H1 (cell line): Measurements from ENCODE around the gene CREBZF. TPM values are rescaled to one million over a fixed set of nuclear protein-coding genes. Genes with fewer than 3 reads are reported as not detected.
A peak's percentile ranks its signal among the peaks of the same experiment; 100 is the strongest.

Source experiments
- CTCF ChIA-PET: fragments of 300-600 bp; sonication (Branson Sonifier 250); formaldehyde crosslinking; loops from one replicate; lab custom pipeline; 2021; ENCODE audit not compliant: partially characterized antibody; lab: Charles Lee
- POLR2A ChIA-PET: fragments of 300-600 bp; sonication (Branson Sonifier 250); formaldehyde crosslinking; loops from one replicate; lab custom pipeline; 2021; ENCODE audit warnings: inconsistent platforms; ENCODE audit not compliant: partially characterized antibody; lab: Charles Lee
- DNase-seq, 2 experiments: peaks; one replicate each; pipeline versions ENCODE4 v3.0.0 to v3.0.0-alpha.2; 2010 to 2022; ENCODE audit warnings: low spot score in 2 of 2, low read depth in 1 of 2, mixed read lengths in 1 of 2
- FAIRE-seq: peaks from 2 replicates; lab custom pipeline; 2011; peaks lifted over from hg19 to GRCh38; lab: Jason Lieb, UNC
- H2AFZ ChIP-seq: 2 replicates; pipeline ENCODE4 v1.8.1; 2012; ENCODE audit warnings: low read length, inconsistent platforms
- H2AK5ac ChIP-seq: 2 replicates; pipeline ENCODE4 v1.6.1; 2013; ENCODE audit warnings: low read depth, low read length
- H2BK120ac ChIP-seq: replicated peaks from 2 replicates; pipeline ENCODE3; 2013; ENCODE audit warnings: low read depth, low read length, inconsistent platforms
- H2BK12ac ChIP-seq: 2 replicates; pipeline ENCODE4 v1.6.1; 2013; ENCODE audit warnings: low read depth, low read length
- H2BK15ac ChIP-seq: 2 replicates; pipeline ENCODE4 v1.6.1; 2013; ENCODE audit warnings: low read length
- H2BK20ac ChIP-seq: 2 replicates; pipeline ENCODE4 v1.6.1; 2013; ENCODE audit warnings: low read length
- H2BK5ac ChIP-seq: 2 replicates; pipeline ENCODE4 v1.6.1; 2013; ENCODE audit warnings: low read depth, low read length
- H3K14ac ChIP-seq: 2 replicates; pipeline ENCODE4 v1.6.1; 2013; ENCODE audit warnings: inconsistent platforms; ENCODE audit not compliant: insufficient read length
- H3K18ac ChIP-seq: 2 replicates; pipeline ENCODE4 v1.6.1; 2013; ENCODE audit warnings: low read length; ENCODE audit errors: extremely low read depth
- H3K23ac ChIP-seq: 2 replicates; pipeline ENCODE4 v1.6.1; 2013; ENCODE audit warnings: inconsistent platforms; ENCODE audit not compliant: insufficient read length
- H3K23me2 ChIP-seq: 2 replicates; pipeline ENCODE4 v1.6.1; 2013; ENCODE audit warnings: low read depth, low read length
- H3K27ac ChIP-seq: 2 replicates; pipeline ENCODE4 v1.6.1; 2011; ENCODE audit warnings: low read depth, low read length, inconsistent platforms
- H3K27me3 ChIP-seq, 4 experiments: replicated peaks in 1 of 4; 1 replicate in 1 of 4; 2 replicates in 3 of 4; pipeline versions ENCODE4 v1.6.1 to v1.8.1; 2011 to 2013; ENCODE audit warnings: low read length in 3 of 4, mild to moderate bottlenecking in 3 of 4, inconsistent platforms in 2 of 4, mixed read lengths in 2 of 4, moderate library complexity in 1 of 4; ENCODE audit not compliant: control insufficient read depth in 3 of 4, insufficient read depth in 3 of 4; ENCODE audit errors: extremely low read depth in 1 of 4
- H3K36me3 ChIP-seq, 4 experiments: 2 replicates each; pipeline versions ENCODE4 v1.6.1 to v1.8.1; 2011 to 2013; ENCODE audit warnings: mild to moderate bottlenecking in 4 of 4, low read length in 3 of 4, moderate library complexity in 2 of 4, control low read depth in 1 of 4, inconsistent platforms in 1 of 4; ENCODE audit not compliant: insufficient read depth in 4 of 4, control insufficient read depth in 2 of 4
- H3K4ac ChIP-seq: replicated peaks from 2 replicates; pipeline ENCODE3; 2013; ENCODE audit warnings: low read length, low read depth, mixed read lengths, inconsistent platforms; ENCODE audit not compliant: insufficient read length
- H3K4me1 ChIP-seq, 4 experiments: replicated peaks in 1 of 4; 1 replicate in 1 of 4; 2 replicates in 3 of 4; pipeline versions ENCODE4 v1.6.1 to v1.8.1; 2011 to 2013; ENCODE audit warnings: low read length in 3 of 4, inconsistent platforms in 2 of 4, mixed read lengths in 1 of 4; ENCODE audit not compliant: insufficient read depth in 4 of 4, control insufficient read depth in 3 of 4
- H3K4me2 ChIP-seq, 2 experiments: 2 replicates each; pipeline versions ENCODE4 v1.6.1 to v1.8.1; 2011 to 2013; ENCODE audit warnings: low read depth in 2 of 2, low read length in 2 of 2, control low read depth in 1 of 2, inconsistent platforms in 1 of 2, mild to moderate bottlenecking in 1 of 2; ENCODE audit not compliant: insufficient read depth in 1 of 2
- H3K4me3 ChIP-seq, 4 experiments: fragments of 200-600, 300-600 bp in 1 of 4; sonication (generic), shearing (Covaris generic), sonication (Bioruptor Twin) in 1 of 4; 2 replicates each; pipeline versions ENCODE4 v1.5.1 to v1.8.1; 2011 to 2016; ENCODE audit warnings: low read length in 4 of 4, low read depth in 3 of 4, control low read depth in 2 of 4, inconsistent platforms in 2 of 4, mild to moderate bottlenecking in 2 of 4, mixed read lengths in 1 of 4, moderate library complexity in 1 of 4; ENCODE audit not compliant: insufficient read depth in 2 of 4; ENCODE audit errors: extremely low read depth in 1 of 4
- H3K56ac ChIP-seq: replicated peaks from 2 replicates; pipeline ENCODE3; 2013; ENCODE audit warnings: low read depth, mild to moderate bottlenecking, mixed read lengths, low read length, inconsistent platforms; ENCODE audit not compliant: insufficient read length
- H3K79me1 ChIP-seq: 2 replicates; pipeline ENCODE4 v1.6.1; 2013; ENCODE audit warnings: low read depth, low read length, control low read depth
- H3K79me2 ChIP-seq, 2 experiments: 2 replicates each; pipeline versions ENCODE4 v1.6.1 to v1.8.1; 2012 to 2013; ENCODE audit warnings: low read length in 2 of 2, mild to moderate bottlenecking in 2 of 2, inconsistent platforms in 1 of 2; ENCODE audit not compliant: insufficient read depth in 2 of 2, control insufficient read depth in 1 of 2
- H3K9ac ChIP-seq, 4 experiments: replicated peaks in 1 of 4; 1 replicate in 1 of 4; 2 replicates in 3 of 4; pipeline versions ENCODE4 v1.6.1 to v1.8.1; 2011 to 2013; ENCODE audit warnings: low read depth in 3 of 4, low read length in 3 of 4, control low read depth in 2 of 4, mild to moderate bottlenecking in 2 of 4, moderate library complexity in 2 of 4, inconsistent platforms in 1 of 4; ENCODE audit errors: extremely low read depth in 1 of 4
- H3K9me3 ChIP-seq, 2 experiments: 2 replicates each; pipeline versions ENCODE4 v1.6.1 to v1.8.1; 2012 to 2013; ENCODE audit warnings: mild to moderate bottlenecking in 2 of 2, moderate library complexity in 2 of 2, control low read depth in 1 of 2, inconsistent platforms in 1 of 2, low read depth in 1 of 2, low read length in 1 of 2, mixed read lengths in 1 of 2; ENCODE audit not compliant: insufficient read depth in 2 of 2
- H4K20me1 ChIP-seq, 2 experiments: replicated peaks in 1 of 2; 2 replicates each; pipeline versions ENCODE3 to v1.8.1; 2011 to 2013; ENCODE audit warnings: inconsistent platforms in 2 of 2, low read length in 2 of 2, mild to moderate bottlenecking in 1 of 2; ENCODE audit not compliant: insufficient read depth in 2 of 2, control insufficient read depth in 1 of 2
- H4K5ac ChIP-seq: 2 replicates; pipeline ENCODE4 v1.6.1; 2013; ENCODE audit warnings: low read length, low read depth, mixed read lengths, inconsistent platforms; ENCODE audit not compliant: insufficient read length
- H4K8ac ChIP-seq: 2 replicates; pipeline ENCODE4 v1.8.0; 2013; ENCODE audit warnings: mild to moderate bottlenecking, moderate library complexity, low read length, inconsistent platforms; ENCODE audit not compliant: insufficient read depth; ENCODE audit errors: extremely low read depth
- H4K91ac ChIP-seq: replicated peaks from 2 replicates; pipeline ENCODE3; 2013; ENCODE audit warnings: low read length, mixed read lengths, inconsistent platforms; ENCODE audit not compliant: insufficient read length
- ASH2L ChIP-seq: fragments of 200-600, 300-600 bp; sonication (generic); IDR thresholded peaks from one replicate; pipeline ENCODE4 v1.7.1; 2017; ENCODE audit warnings: low read length
- CHD2 ChIP-seq: IDR thresholded peaks from 2 replicates; pipeline ENCODE4 v1.6.1; 2012; ENCODE audit warnings: low read length, improper control_type of control experiment
- FOSL1 ChIP-seq: IDR thresholded peaks from 2 replicates; pipeline ENCODE4 v1.6.1; 2011; ENCODE audit warnings: mild to moderate bottlenecking, low read depth, low read length, moderate library complexity; ENCODE audit not compliant: insufficient read depth
- GABPA ChIP-seq: IDR thresholded peaks from 2 replicates; pipeline ENCODE4 v1.6.1; 2011; ENCODE audit warnings: mild to moderate bottlenecking, low read length, moderate library complexity, borderline replicate concordance; ENCODE audit not compliant: insufficient read depth
- KDM4A ChIP-seq: IDR thresholded peaks from one replicate; pipeline ENCODE4 v1.7.1; 2012; ENCODE audit warnings: low read depth, mild to moderate bottlenecking, moderate library complexity, low read length, inconsistent platforms; ENCODE audit not compliant: severe bottlenecking
- POLR2AphosphoS5 ChIP-seq: IDR thresholded peaks from 2 replicates; pipeline ENCODE4 v1.6.1; 2011; ENCODE audit warnings: low read depth, low read length
- RBBP5 ChIP-seq: IDR thresholded peaks from 2 replicates; pipeline ENCODE4 v1.7.1; 2012; ENCODE audit warnings: low read depth, mild to moderate bottlenecking, inconsistent platforms, low read length, moderate library complexity, borderline replicate concordance
- RNF2 ChIP-seq: fragments of 200-900, 300-1000 bp; sonication (generic); IDR thresholded peaks from 2 replicates; pipeline ENCODE4 v1.7.1; 2016; ENCODE audit warnings: borderline replicate concordance, low read depth, mild to moderate bottlenecking, antibody characterized with exemption, low read length; ENCODE audit not compliant: poor library complexity, severe bottlenecking; ENCODE audit errors: missing control alignments
- RXRA ChIP-seq: IDR thresholded peaks from 2 replicates; pipeline ENCODE4 v1.6.1; 2011; ENCODE audit warnings: low read depth, mild to moderate bottlenecking, low read length, moderate library complexity; ENCODE audit not compliant: insufficient read depth
- SP4 ChIP-seq: IDR thresholded peaks from 2 replicates; pipeline ENCODE4 v1.6.1; 2012; ENCODE audit warnings: low read length, inconsistent platforms
- SRF ChIP-seq: IDR thresholded peaks from 2 replicates; pipeline ENCODE4 v1.6.1; 2011; ENCODE audit warnings: mild to moderate bottlenecking, low read depth, low read length, moderate library complexity
- WGBS, 2 experiments: shearing (Covaris generic) in 1 of 2; methylation state at CpG; one replicate each; pipeline versions ENCODE4 v1.1.6 to v1.1.7; 2013 to 2015; ENCODE audit warnings: low lambda C conversion rate in 2 of 2, mixed read lengths in 2 of 2, inconsistent platforms in 1 of 2, low coverage in 1 of 2, missing lambda C conversion rate in 1 of 2; ENCODE audit not compliant: insufficient replicate concordance in 2 of 2, insufficient coverage in 1 of 2, insufficient read length in 1 of 2; ENCODE audit errors: extremely low coverage in 1 of 2, missing lambda C conversion rate in 1 of 2; 5-methylcytosine and 5-hydroxymethylcytosine counted together
- polyA plus RNA-seq, 7 experiments: library from polyadenylated mRNA; depleted of rRNA in 3 of 7; stranded (reverse) in 5 of 7; unstranded in 2 of 7; fragments of >200 nt in 5 of 7; fragments of 200-250 nt in 2 of 7; gene quantifications; 1 replicate in 5 of 7; 2 replicates in 1 of 7; 4 replicates in 1 of 7; pipeline versions ENCODE4 v1.2.1 to v1.2.3, GENCODE V29; 2011 to 2013; ENCODE audit warnings: missing spikeins in 2 of 7, mixed read lengths in 2 of 7
- total RNA-seq: library from RNA; stranded (reverse); fragmentation: NEBNext Ultra II Directional; extraction: Animal tissue kit (Norgen Biotek cat#: 25700); gene quantifications from 2 replicates; pipeline ENCODE4 v1.2.1, GENCODE V29; 2021
- TF ChIP-seq, protein P1 (sequence below): IDR thresholded peaks from 2 replicates; pipeline ENCODE4 v1.6.1; 2011; ENCODE audit warnings: low read depth, mild to moderate bottlenecking, low read length; ENCODE audit not compliant: insufficient read depth

CREBZF gene
- total and polyA plus RNA-seq, 2 of the 8 experiments (the other 6 are each of a cell fraction or from before 2014, with no cell fraction given) = 15.4 to 44.9 TPM

DNA sequence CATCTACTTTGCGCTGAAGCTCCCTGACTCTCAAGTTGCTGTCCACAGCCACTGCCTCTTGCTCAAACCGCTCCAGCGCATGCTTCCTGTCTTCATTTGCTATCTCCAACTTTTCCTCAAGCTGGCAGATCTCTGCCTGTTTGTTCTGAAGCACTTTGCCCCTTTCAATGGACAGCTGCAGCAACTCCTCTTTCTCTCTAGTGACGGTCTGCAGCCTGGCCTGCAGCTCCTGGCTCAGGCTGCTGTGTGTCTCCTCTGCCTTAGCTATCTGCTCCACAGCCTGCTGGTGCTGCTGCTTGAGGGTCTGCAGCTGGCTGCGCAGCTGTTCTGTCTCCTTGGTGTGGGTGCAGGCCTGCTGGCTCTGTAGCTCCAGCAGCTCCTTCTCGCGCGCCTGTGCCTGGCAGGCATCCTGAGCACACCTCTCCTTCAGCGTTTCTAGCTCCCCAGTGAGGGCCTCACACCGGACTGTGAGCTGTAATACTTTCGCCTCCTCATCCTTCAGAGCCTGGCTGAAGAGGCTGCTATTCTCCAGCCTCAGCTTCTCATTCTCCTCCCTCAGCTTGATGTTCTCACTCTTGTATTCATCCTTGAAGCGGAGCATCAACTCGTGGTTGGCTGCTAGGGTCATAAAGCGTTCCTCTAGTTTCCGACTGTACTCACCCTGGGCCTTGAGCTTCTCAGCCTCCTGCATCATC lies 20.3 kb upstream of the CREBZF start:
- Histone ChIP-seq H3K23ac (no peak overlapping the region), H3K27ac (no peak overlapping the region), H3K9ac (no peak overlapping the region), H3K27me3 (no peaks in the 10 kb centered on the region; a peak in 1 of 7 replicates), H4K8ac (no peak overlapping the region), H2BK5ac (no peak overlapping the region), H3K79me2 (no peaks in the 10 kb centered on the region), H2AFZ (peak overlapping the region; percentile 72; the same call in 1 of the 2 replicates), H2AK5ac (no peak overlapping the region), H3K4ac (no peak overlapping the region), H3K18ac (no peak overlapping the region), H4K20me1 (no peaks in the 10 kb centered on the region), H2BK12ac (no peak overlapping the region), H3K9me3 (no peaks in the 10 kb centered on the region), H3K4me1 (peaks cover 0 to 3% (median 1%) of the 10 kb centered on the region in 4 experiments; a peak in 3 of 7 replicates), H3K79me1 (no peaks in the 10 kb centered on the region), H2BK120ac (no peak overlapping the region), H3K14ac (no peak overlapping the region), H4K91ac (no peak overlapping the region), H3K56ac (no peak overlapping the region), H3K23me2 (no peaks in the 10 kb centered on the region), H2BK15ac (no peak overlapping the region; the same call in 1 of the 2 replicates), H3K4me2 (no peak overlapping the region), H2BK20ac (no peak overlapping the region), H4K5ac (no peak overlapping the region), H3K36me3 (no peaks in the 10 kb centered on the region), H3K4me3 (no peak overlapping the region)
- FAIRE-seq = no peak
- CTCF ChIA-PET = interaction anchor here (0.7 to 4.5 kb wide), 6 partner anchors 9 to 141 kb away, joined by 3 to 33 read pairs (median 3); partner anchors contain the start of gene SYTL2
- POLR2A ChIA-PET = interaction anchor here (0.7 to 0.8 kb wide), 2 partner anchors 20 to 37 kb away, joined by 3 to 5 read pairs; partner anchors contain the start of genes CREBZF and TMEM126A
- no peak for DNase-seq
- WGBS, 2 experiments = 86% methylated on average over 15 of the region's 15 CpGs; no CpG with 5 or more reads in 1 of the 2 experiments
- no peak for TF ChIP-seq RBBP5
- no peak for TF ChIP-seq CHD2
- no peak for TF ChIP-seq RNF2
- TF ChIP-seq KDM4A = no peak
- TF ChIP-seq ASH2L = no peak
- TF ChIP-seq FOSL1 = no peak
- no peak for TF ChIP-seq GABPA
- no peak for TF ChIP-seq SRF
- TF ChIP-seq, protein P1, sequence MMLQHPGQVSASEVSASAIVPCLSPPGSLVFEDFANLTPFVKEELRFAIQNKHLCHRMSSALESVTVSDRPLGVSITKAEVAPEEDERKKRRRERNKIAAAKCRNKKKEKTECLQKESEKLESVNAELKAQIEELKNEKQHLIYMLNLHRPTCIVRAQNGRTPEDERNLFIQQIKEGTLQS = no peak
- no peak for TF ChIP-seq POLR2AphosphoS5
- no peak for TF ChIP-seq RXRA
- TF ChIP-seq SP4 = no peak
